K562 (cell line): ENCODE data around the gene RPS8. TPM values are rescaled to one million over a fixed set of nuclear protein-coding genes. Genes with fewer than 3 reads are reported as not detected.

ENCODE experiments used
- BRF1 ChIP-seq: IDR thresholded peaks from 3 replicates; pipeline ENCODE4 v1.6.1; 2011; ENCODE audit warnings: borderline replicate concordance, mild to moderate bottlenecking; ENCODE audit not compliant: insufficient read length; ENCODE audit errors: extremely low read depth
- CLOCK ChIP-seq: fragments of 250-450 bp; sonication (Bioruptor Pico); IDR thresholded peaks from 2 replicates; pipeline ENCODE4 v1.4.0; 2020; ENCODE audit warnings: mild to moderate bottlenecking, moderate library complexity, borderline replicate concordance
- ELK1 ChIP-seq: sonication (generic); formaldehyde crosslinking; IDR thresholded peaks from 2 replicates; pipeline ENCODE4 v1.8.1; 2022; ENCODE audit warnings: missing genetic modification reagents
- ELK3 ChIP-seq: fragments of 450-650 bp; formaldehyde crosslinking; IDR thresholded peaks from 2 replicates; pipeline ENCODE4 v1.4.0; 2020; ENCODE audit warnings: mild to moderate bottlenecking
- GABPB1 ChIP-seq: sonication (generic); formaldehyde crosslinking; IDR thresholded peaks from 2 replicates; pipeline ENCODE4 v1.8.0; 2022; ENCODE audit warnings: mild to moderate bottlenecking, missing genetic modification reagents
- MITF ChIP-seq: IDR thresholded peaks from 2 replicates; pipeline ENCODE4 v1.6.1; 2014; ENCODE audit warnings: antibody characterized with exemption
- POLR2A ChIP-seq: fragments of 450-650 bp; conservative IDR thresholded peaks from 2 replicates; pipeline ENCODE4 v1.6.1; 2016
- POU5F1 ChIP-seq: fragments of 150-350 bp; IDR thresholded peaks from 2 replicates; pipeline ENCODE4 v1.6.1; 2014; ENCODE audit warnings: borderline replicate concordance, low read length, low read depth, mild to moderate bottlenecking; ENCODE audit not compliant: partially characterized antibody
- THAP12 ChIP-seq: fragments of 250-450 bp; sonication (Bioruptor Pico); IDR thresholded peaks from 2 replicates; pipeline ENCODE4 v1.9.0; 2021; ENCODE audit warnings: mild to moderate bottlenecking, inconsistent platforms
- TRIM28 ChIP-seq: fragments of 450-650 bp; IDR thresholded peaks from 2 replicates; pipeline ENCODE4 v1.6.1; 2017
- ZFP30 ChIP-seq: fragments of 250-450 bp; sonication (Bioruptor Pico); IDR thresholded peaks from 2 replicates; pipeline ENCODE4 v1.8.0; 2022; ENCODE audit warnings: moderate library complexity, mild to moderate bottlenecking, inconsistent platforms, borderline replicate concordance
- ZNF384 ChIP-seq: IDR thresholded peaks from 2 replicates; pipeline ENCODE4 v1.6.1; 2012; ENCODE audit warnings: low read depth, low read length, improper control_type of control experiment
- ZNF398 ChIP-seq: fragments of 250-450 bp; sonication (Bioruptor Pico); IDR thresholded peaks from 2 replicates; pipeline ENCODE4 v1.8.0; 2021; ENCODE audit warnings: moderate library complexity, mild to moderate bottlenecking, inconsistent platforms
- polyA plus RNA-seq, 8 experiments: library from polyadenylated mRNA; depleted of rRNA in 4 of 8; stranded (reverse) in 5 of 8; unstranded in 3 of 8; fragments of >200 nt; fragmentation: Nextera tagmentation in 2 of 8; fragmentation: Illumina TruSeq in 1 of 8; extraction: Ambion mirVana in 2 of 8; extraction: Trizol in 1 of 8; gene quantifications; 2 replicates each; pipeline versions ENCODE4 v1.2.1 to v1.2.3, GENCODE V29; 2011 to 2014; ENCODE audit warnings: inconsistent platforms in 1 of 8, missing spikeins in 1 of 8
- total RNA-seq, 7 experiments: library from RNA; depleted of rRNA in 6 of 7; stranded (reverse); fragments of >200 nt in 6 of 7; fragmentation: Illumina TruSeq in 2 of 7; extraction: Trizol in 2 of 7; gene quantifications; 2 replicates each; pipeline versions ENCODE4 v1.2.1 to v1.2.3, GENCODE V29; 2011 to 2021; ENCODE audit warnings: low replicate concordance in 1 of 7

RPS8 gene
- total and polyA plus RNA-seq, 9 of the 15 experiments (the other 6 are each of a cell fraction or from before 2014, with no cell fraction given): 2,431 to 4,168 (median 3,109) TPM

- no peak for TF ChIP-seq ELK3 (CRISPR knock-in tag)
- TF ChIP-seq POU5F1: no peak
- peak; percentile 76; the same call in 1 of the 2 replicates for TF ChIP-seq TRIM28
- TF ChIP-seq THAP12: peak; percentile 39
- TF ChIP-seq GABPB1 (CRISPR knock-in tag): peak; percentile 62; the same call in 1 of the 2 replicates
- TF ChIP-seq ZFP30: no peak
- TF ChIP-seq BRF1: no peak
- peak; percentile 91 for TF ChIP-seq POLR2A
- TF ChIP-seq ZNF398 (CRISPR knock-in tag): no peak
- peak; percentile 61; the same call in 1 of the 2 replicates for TF ChIP-seq ZNF384
- TF ChIP-seq CLOCK (CRISPR knock-in tag): no peak
- no peak for TF ChIP-seq ELK1 (CRISPR knock-in tag)
- TF ChIP-seq MITF: no peak
These were observed 24.6 kb downstream of the RPS8 start, which contains the start of gene PLK3 (continued) for GRCh38 chr1:44799770-44800584.
